EH (cell line): Measurements from ENCODE around the gene SERPINE1.

Experiments used
- DNase-seq: peaks from one replicate; pipeline ENCODE4 v3.0.0-alpha.2; 2015; ENCODE audit warnings: low read depth

Gene SERPINE1

GRCh38 chr7:101124376-101125056 is 2.4 kb upstream of the SERPINE1 start:
- peak; percentile 93 for DNase-seq

GRCh38 chr7:101125989-101126650 is 784 bp upstream of the SERPINE1 start:
- DNase-seq = peak; percentile 84

GRCh38 chr7:101127460-101128039 is 646 bp downstream of the SERPINE1 start:
- peak; percentile 43 for DNase-seq

GRCh38 chr7:101128040-101128834 is 1.3 kb downstream of the SERPINE1 start:
- peak; percentile 45 for DNase-seq

- DNase-seq = no peak
These were observed 2.8 kb downstream of the SERPINE1 start for GRCh38 chr7:101129603-101130117.

- peak; percentile 62 for DNase-seq
These were observed 6.0 kb downstream of the SERPINE1 start for GRCh38 chr7:101132626-101133600.

- DNase-seq = peak; percentile 53
These were observed 6.9 kb downstream of the SERPINE1 start for GRCh38 chr7:101133621-101134398.

GRCh38 chr7:101134399-101134980 is 7.6 kb downstream of the SERPINE1 start:
- peak; percentile 75 for DNase-seq

- DNase-seq = no peak
These were observed 10.8 kb downstream of the SERPINE1 start for GRCh38 chr7:101137651-101138212.

GRCh38 chr7:101138213-101138870 is 11.4 kb downstream of the SERPINE1 start:
- DNase-seq = peak; percentile 98

- peak; percentile 49 for DNase-seq
These were observed 13.4 kb downstream of the SERPINE1 start for GRCh38 chr7:101140339-101140699.

- DNase-seq = no peak
These were observed 14.0 kb downstream of the SERPINE1 start for GRCh38 chr7:101140746-101141382.

GRCh38 chr7:101151908-101152651 is 25.2 kb downstream of the SERPINE1 start:
- no peak for DNase-seq

- peak; percentile 93 for DNase-seq
These were observed 27.2 kb downstream of the SERPINE1 start, which contains the start of gene AP1S1 for GRCh38 chr7:101153969-101154692. Gene AP1S1, plus strand, starts transcription at chr7:101154476. Its CDS starts 39 bp downstream, at chr7:101154515.

GRCh38 chr7:101154693-101155102 is 27.8 kb downstream of the SERPINE1 start:
- no peak for DNase-seq

- no peak for DNase-seq
These were observed 28.4 kb downstream of the SERPINE1 start for GRCh38 chr7:101155303-101155702.

- DNase-seq = no peak
These were observed 29.4 kb downstream of the SERPINE1 start for GRCh38 chr7:101156277-101156676.
